GM19372 (cell line): ENCODE measurements around the gene HOXA7.

Experiments
- ATAC-seq: cut with Tn5 transposase; IDR thresholded peaks from one replicate; pipeline ENCODE4 v1.9.1; 2021; ENCODE audit warnings: mild to moderate bottlenecking, low read depth, moderate library complexity; ENCODE audit not compliant: unreplicated experiment

The HOXA7 gene

GRCh38 chr7:27139334-27140125 is 16.9 kb downstream of the HOXA7 start:
- no peak for ATAC-seq

DNA sequence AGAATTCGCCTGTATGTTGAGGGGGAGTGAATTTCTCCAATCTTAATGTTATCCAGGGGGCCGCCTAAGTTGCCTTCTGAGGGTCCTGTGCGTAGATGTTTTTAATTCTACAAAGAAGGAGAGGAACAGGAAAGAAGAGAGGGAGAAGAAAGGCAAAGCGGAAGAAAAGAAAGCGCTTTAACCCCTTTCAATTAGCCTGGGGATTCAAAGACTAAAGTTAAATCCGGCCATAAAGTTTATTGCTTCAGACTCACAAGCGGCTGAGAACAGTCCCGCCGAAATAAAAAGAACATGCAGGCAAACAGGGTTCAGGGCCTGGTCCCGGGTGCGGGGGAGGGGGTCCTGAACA is 17.5 kb downstream of the HOXA7 start:
- ATAC-seq: no peak

DNA sequence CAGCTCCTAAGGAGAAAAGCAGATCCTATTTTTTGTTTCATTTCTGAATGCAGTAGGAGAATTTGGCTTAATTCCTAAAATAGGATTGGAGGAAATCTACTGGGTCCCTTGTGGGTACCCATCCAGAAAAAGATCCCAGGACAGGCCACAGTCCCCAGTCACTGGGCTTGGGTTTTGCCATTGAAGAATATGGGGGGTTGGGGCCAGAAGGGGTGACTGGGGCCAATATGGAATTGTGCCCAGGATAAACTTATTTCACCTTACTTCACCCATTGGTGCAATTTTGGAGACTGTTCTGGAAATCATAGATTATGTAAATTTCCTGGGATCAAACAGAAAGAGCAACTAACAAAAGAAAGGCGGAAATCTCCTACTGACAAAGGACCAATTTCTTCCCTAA is 18.0 kb downstream of the HOXA7 start:
- ATAC-seq: no peak

- ATAC-seq: no peak
Observed at GRCh38 chr7:27137640-27138315, 18.7 kb downstream of the HOXA7 start.

GRCh38 chr7:27134392-27134791 is 22.1 kb downstream of the HOXA7 start:
- no peak for ATAC-seq

- ATAC-seq: no peak
Observed at GRCh38 chr7:27133409-27134231, 22.9 kb downstream of the HOXA7 start.

- ATAC-seq: no peak
Observed at GRCh38 chr7:27132978-27133377, 23.5 kb downstream of the HOXA7 start.

DNA sequence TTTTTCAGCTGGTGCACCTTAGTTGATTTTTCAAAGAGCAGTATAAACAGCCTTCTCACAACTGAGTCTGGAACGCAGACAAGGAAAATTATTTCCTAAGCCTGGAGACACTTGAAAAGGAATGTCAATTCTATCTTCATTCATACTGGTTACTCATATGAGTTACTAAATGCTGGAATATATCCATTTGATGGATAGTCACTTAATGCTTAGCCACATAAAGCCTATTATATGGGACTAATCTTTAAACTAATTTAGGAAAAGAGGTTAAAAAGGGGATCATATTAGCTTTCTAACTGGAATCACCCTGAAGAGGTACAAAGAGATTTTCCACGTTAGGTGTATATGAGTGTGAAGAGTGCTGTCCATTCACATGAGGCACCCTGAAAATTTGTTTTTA is 24.3 kb downstream of the HOXA7 start:
- no peak for ATAC-seq

DNA sequence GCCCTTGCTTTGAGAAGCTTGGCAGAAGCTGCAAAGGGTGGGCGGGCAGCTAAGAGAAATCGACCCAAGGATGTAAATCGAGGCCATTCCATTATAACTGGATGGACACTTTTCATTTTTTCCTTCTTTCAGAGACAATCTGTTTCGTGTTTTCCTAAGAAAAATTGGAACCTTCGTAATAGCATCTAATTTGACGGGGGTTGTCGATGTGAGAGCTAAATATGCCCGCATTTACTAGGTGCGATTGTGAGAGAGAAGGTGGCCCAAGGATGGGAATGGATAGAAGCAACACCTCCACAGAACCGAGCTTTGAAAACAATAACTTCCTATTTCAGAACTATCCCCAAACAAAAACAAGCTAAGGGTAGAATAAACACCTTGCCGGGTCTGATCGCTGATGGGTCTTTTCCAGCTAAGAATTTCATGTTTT is 25.1 kb downstream of the HOXA7 start:
- no peak for ATAC-seq

GRCh38 chr7:27130540-27131389 is 25.7 kb downstream of the HOXA7 start, which contains the start of gene HOXA4:
HOXA4 (minus strand) TSS chr7:27130757; CDS start chr7:27130733, 24 bp downstream.
- no peak for ATAC-seq

GRCh38 chr7:27129729-27130539 is 26.5 kb downstream of the HOXA7 start:
- no peak for ATAC-seq

- no peak for ATAC-seq
Observed at GRCh38 chr7:27128776-27129728, 27.4 kb downstream of the HOXA7 start.

DNA sequence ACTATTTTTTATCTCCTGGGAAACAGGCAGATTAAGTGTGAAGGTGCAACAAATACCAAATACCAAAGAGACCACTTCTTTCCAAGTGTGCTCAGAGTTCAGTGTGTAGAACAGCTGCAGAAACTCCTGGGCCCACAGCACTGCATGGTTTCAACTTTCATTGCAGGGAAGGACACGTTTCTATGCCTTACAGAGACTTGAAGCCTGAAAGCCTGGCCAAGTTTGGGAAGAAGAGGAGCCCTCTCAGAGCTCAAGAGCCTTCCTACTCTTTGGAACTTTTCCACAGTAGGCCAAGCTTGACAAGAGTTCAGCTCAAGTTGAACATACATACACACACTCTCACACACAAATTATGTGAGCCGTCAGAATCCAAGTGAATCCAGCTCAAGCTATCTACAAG is 28.4 kb downstream of the HOXA7 start:
- ATAC-seq: no peak

- ATAC-seq: no peak
Observed at GRCh38 chr7:27126596-27127327, 29.7 kb downstream of the HOXA7 start.

- ATAC-seq: no peak
Observed at GRCh38 chr7:27125986-27126394, 30.5 kb downstream of the HOXA7 start.

DNA sequence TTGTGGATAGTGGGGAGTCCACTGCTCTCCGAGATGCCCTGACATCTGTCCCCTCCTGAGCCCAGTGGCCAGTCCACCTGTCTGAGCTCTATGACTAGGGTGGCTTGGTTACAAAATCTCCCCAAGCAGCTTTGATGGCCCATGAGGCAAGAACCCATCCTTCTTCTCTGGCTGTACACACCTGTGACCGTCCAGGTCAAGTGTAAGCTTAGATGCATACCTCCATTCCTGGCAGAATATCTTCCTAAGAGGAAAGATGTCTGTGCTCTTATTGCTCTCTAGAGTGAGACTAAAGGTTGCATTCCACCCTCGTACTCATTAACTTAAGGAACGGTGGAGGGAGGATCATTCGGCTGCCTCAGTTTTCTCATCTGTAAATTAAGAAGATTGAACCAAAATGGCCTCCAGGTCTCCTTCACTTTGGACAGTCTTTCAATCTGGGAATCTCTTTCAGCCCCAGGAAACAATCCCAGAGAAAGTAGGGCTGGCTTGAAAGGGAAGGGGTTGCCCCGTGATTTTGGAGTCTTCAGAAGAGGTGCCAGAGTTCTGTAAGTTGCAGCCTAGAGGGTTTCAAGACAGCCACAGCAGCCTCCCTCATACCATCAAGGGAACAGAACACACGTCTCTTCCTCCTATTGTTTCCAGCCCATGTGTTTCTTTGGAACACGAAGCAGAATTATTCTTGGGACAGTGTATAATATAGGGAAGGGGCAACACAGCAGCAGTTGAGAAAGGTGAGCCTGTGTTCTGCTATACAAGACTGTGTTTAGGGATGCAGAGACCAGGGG is 31.4 kb downstream of the HOXA7 start:
- ATAC-seq: no peak
